ENCODE results near the gene EPHA7. TPM values are rescaled to one million over a fixed set of nuclear protein-coding genes. Genes with fewer than 3 reads are reported as not detected.

The EPHA7 gene
- polyA plus RNA-seq, 1 donor (not counting 4 experiments of a cell fraction or from before 2014, with no cell fraction given), result not detected

GRCh38 chr6:93454533-93454932 lies 35.2 kb upstream of the EPHA7 start:
- FAIRE-seq, result no peak

GRCh38 chr6:93453956-93454355 lies 34.6 kb upstream of the EPHA7 start:
- H3K9ac ChIP-seq (ENCODE audit: control insufficient read depth, extremely low read depth, insufficient read depth, low read length), result no peak overlapping the region
- no peak for FAIRE-seq
- no peak for TF ChIP-seq EZH2 (IDR thresholded peaks at IDR 0.05; ENCODE audit: low read length)
- TF ChIP-seq, protein P1, sequence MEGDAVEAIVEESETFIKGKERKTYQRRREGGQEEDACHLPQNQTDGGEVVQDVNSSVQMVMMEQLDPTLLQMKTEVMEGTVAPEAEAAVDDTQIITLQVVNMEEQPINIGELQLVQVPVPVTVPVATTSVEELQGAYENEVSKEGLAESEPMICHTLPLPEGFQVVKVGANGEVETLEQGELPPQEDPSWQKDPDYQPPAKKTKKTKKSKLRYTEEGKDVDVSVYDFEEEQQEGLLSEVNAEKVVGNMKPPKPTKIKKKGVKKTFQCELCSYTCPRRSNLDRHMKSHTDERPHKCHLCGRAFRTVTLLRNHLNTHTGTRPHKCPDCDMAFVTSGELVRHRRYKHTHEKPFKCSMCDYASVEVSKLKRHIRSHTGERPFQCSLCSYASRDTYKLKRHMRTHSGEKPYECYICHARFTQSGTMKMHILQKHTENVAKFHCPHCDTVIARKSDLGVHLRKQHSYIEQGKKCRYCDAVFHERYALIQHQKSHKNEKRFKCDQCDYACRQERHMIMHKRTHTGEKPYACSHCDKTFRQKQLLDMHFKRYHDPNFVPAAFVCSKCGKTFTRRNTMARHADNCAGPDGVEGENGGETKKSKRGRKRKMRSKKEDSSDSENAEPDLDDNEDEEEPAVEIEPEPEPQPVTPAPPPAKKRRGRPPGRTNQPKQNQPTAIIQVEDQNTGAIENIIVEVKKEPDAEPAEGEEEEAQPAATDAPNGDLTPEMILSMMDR (optimal IDR thresholded peaks at IDR 0.05 in 1 of 3, IDR thresholded peaks at IDR 0.05 in 1 of 3, conservative IDR thresholded peaks at IDR 0.05 in 1 of 3; ENCODE audit: extremely low read depth in 1 of 3, insufficient read depth in 2 of 3, low read length in 3 of 3), result no peak

More at GRCh38 chr6:93454533-93454932, 35.2 kb upstream of the EPHA7 start:
- no peak for DNase-seq (ENCODE audit: low read depth, low spot score)
- Histone ChIP-seq H3K4me2 (ENCODE audit: control insufficient read depth, extremely low read depth, insufficient read depth, low read depth, low read length) (no peak overlapping the region), H3K9me3 (ENCODE audit: control insufficient read depth, low read depth, low read length) (no peaks in the 10 kb centered on the region), H3K9me1 (ENCODE audit: control insufficient read depth, extremely low read depth, insufficient read depth, low read length) (no peaks in the 10 kb centered on the region), H3K4me3 (ENCODE audit: control insufficient read depth in 2 of 3, extremely low read depth in 1 of 3, insufficient read depth in 2 of 3, low read depth in 1 of 3, low read length in 3 of 3) (no peak overlapping the region), H2AFZ (ENCODE audit: control insufficient read depth, low read length) (no peak overlapping the region), H3K36me3 (ENCODE audit: control insufficient read depth in 2 of 2, extremely low read depth in 1 of 2, insufficient read depth in 2 of 2, low read length in 2 of 2) (no peaks in the 10 kb centered on the region), H3K79me2 (ENCODE audit: control insufficient read depth, insufficient read depth, low read length) (no peaks in the 10 kb centered on the region), H3K9ac (ENCODE audit: control insufficient read depth, extremely low read depth, insufficient read depth, low read length) (no peak overlapping the region), H3K27ac (ENCODE audit: control insufficient read depth, insufficient read depth, low read length) (no peak overlapping the region), H4K20me1 (ENCODE audit: control insufficient read depth, extremely low read depth, insufficient read depth, low read length) (no peaks in the 10 kb centered on the region), H3K4me1 (ENCODE audit: control insufficient read depth, extremely low read depth, insufficient read depth, low read length) (no peaks in the 10 kb centered on the region), H3K27me3 (ENCODE audit: control insufficient read depth, extremely low read depth, insufficient read depth, low read length) (no peaks in the 10 kb centered on the region)
- TF ChIP-seq EZH2 (IDR thresholded peaks at IDR 0.05; ENCODE audit: low read length), result no peak
- TF ChIP-seq, protein P1 (optimal IDR thresholded peaks at IDR 0.05 in 1 of 3, IDR thresholded peaks at IDR 0.05 in 1 of 3, conservative IDR thresholded peaks at IDR 0.05 in 1 of 3; ENCODE audit: extremely low read depth in 1 of 3, insufficient read depth in 2 of 3, low read length in 3 of 3), result no peak
- dilution Hi-C loops (cut with MboI; ENCODE audit: extremely low pct_ligation_motif_present, low sequenced_read_pairs), result no loop called here

More at GRCh38 chr6:93453956-93454355, 34.6 kb upstream of the EPHA7 start:
- dilution Hi-C loops (cut with MboI; ENCODE audit: extremely low pct_ligation_motif_present, low sequenced_read_pairs), result no loop called here
- no peaks in the 10 kb centered on the region for H3K9me3 ChIP-seq (ENCODE audit: control insufficient read depth, low read depth, low read length)
- no peaks in the 10 kb centered on the region for H3K36me3 ChIP-seq (ENCODE audit: control insufficient read depth in 2 of 2, extremely low read depth in 1 of 2, insufficient read depth in 2 of 2, low read length in 2 of 2)
- no peaks in the 10 kb centered on the region for H3K79me2 ChIP-seq (ENCODE audit: control insufficient read depth, insufficient read depth, low read length)
- no peaks in the 10 kb centered on the region for H3K27me3 ChIP-seq (ENCODE audit: control insufficient read depth, extremely low read depth, insufficient read depth, low read length)
- no peaks in the 10 kb centered on the region for H3K4me1 ChIP-seq (ENCODE audit: control insufficient read depth, extremely low read depth, insufficient read depth, low read length)
- no peak overlapping the region for H2AFZ ChIP-seq (ENCODE audit: control insufficient read depth, low read length)
- no peak overlapping the region for H3K27ac ChIP-seq (ENCODE audit: control insufficient read depth, insufficient read depth, low read length)
- no peak overlapping the region for H3K4me3 ChIP-seq (ENCODE audit: control insufficient read depth in 2 of 3, extremely low read depth in 1 of 3, insufficient read depth in 2 of 3, low read depth in 1 of 3, low read length in 3 of 3)
- DNase-seq (ENCODE audit: low read depth, low spot score), result no peak
- no peak overlapping the region for H3K4me2 ChIP-seq (ENCODE audit: control insufficient read depth, extremely low read depth, insufficient read depth, low read depth, low read length)
- no peaks in the 10 kb centered on the region for H3K9me1 ChIP-seq (ENCODE audit: control insufficient read depth, extremely low read depth, insufficient read depth, low read length)
- H4K20me1 ChIP-seq (ENCODE audit: control insufficient read depth, extremely low read depth, insufficient read depth, low read length), result no peaks in the 10 kb centered on the region

Measured in keratinocyte (primary cell).